Left hindlimb (tissue), 1 donor: ENCODE data around the gene C16orf90.

Experiments
- DNase-seq: peaks from one replicate; pipeline ENCODE4 v3.0.0-alpha.2; 2018

The C16orf90 gene

GRCh38 chr16:3460585-3460984 lies 34.7 kb downstream of the C16orf90 start:
- no peak for DNase-seq

- no peak for DNase-seq
Measured at GRCh38 chr16:3460121-3460520, 35.2 kb downstream of the C16orf90 start.

- DNase-seq: no peak
Measured at GRCh38 chr16:3459401-3460090, 35.7 kb downstream of the C16orf90 start.

GRCh38 chr16:3458852-3459361 lies 36.4 kb downstream of the C16orf90 start:
- DNase-seq: no peak

- peak; percentile 53 for DNase-seq
Measured at GRCh38 chr16:3458278-3458851, 36.9 kb downstream of the C16orf90 start.

- peak; percentile 94 for DNase-seq
Measured at GRCh38 chr16:3457434-3458252, 37.6 kb downstream of the C16orf90 start.

GRCh38 chr16:3454631-3455147 lies 40.6 kb downstream of the C16orf90 start:
- DNase-seq: no peak

GRCh38 chr16:3454093-3454492 lies 41.2 kb downstream of the C16orf90 start:
- DNase-seq: no peak

GRCh38 chr16:3444032-3444388 lies 51.3 kb downstream of the C16orf90 start:
- DNase-seq: no peak
